GM19463 (cell line): ENCODE data around the gene INPP5A.
"Not testable (repeated sequence)": the region's sequence is repeated elsewhere in the genome, so short reads cannot be mapped to it uniquely, and the experiment has no call there.

ENCODE experiments used
- ATAC-seq: cut with Tn5 transposase; IDR thresholded peaks from one replicate; pipeline ENCODE4 v1.9.1; 2021; ENCODE audit warnings: mild to moderate bottlenecking, moderate library complexity; ENCODE audit not compliant: unreplicated experiment

INPP5A gene

DNA sequence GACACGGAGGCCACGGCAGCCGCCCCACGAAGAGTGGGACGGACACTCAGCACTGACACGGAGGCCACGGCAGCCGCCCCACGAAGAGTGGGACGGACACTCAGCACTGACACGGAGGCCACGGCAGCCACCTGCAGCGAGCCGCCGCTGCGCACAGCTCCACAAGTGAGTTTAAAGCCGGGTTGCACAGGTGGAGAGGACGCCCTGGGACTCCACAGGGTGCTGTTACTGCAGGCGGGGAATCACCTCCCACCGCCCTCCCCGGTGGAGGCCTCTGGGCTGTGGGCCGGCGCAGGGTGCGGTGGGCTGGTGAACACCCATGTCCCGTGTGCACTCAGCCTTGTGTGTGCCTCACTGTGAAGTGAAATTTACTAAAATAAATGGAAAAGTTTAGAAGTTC is 235.2 kb downstream of the INPP5A start:
- not testable (repeated sequence) for ATAC-seq

DNA sequence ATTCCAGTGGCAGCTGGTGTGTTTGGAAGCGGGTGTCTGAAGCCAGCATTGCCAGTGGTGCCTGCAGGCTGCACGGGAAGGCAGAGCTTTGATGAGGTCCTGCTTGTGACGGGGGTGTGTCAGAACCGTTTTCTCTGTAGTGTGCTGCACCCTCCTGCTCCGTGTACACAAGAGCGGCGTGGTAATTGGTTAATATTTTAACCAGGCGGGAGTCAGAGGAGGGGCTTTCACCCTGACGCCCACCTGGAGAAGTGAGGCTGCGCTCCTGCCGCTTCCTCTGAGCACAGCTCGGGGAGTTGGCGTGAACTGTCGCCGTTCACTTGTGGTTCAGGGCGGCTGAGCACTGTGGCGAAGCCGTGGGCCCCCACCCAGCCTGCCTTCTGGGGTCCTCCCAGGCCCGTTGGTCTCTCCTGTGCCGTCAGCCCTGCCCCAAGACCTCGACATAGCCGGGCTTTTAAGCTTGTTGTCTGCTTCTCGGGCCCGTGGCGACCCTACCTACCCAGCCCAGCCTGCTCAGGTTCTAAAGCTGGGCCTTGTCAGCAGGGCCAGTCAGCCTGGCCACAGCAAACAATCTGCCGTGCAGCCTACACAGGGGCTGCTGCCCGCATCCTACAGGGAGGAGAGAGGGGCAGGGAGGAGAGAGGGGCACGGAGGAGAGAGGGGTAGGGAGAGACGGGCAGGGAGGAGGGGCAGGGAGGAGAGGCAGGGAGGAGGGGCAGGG is 236.8 kb downstream of the INPP5A start:
- no peak for ATAC-seq

DNA sequence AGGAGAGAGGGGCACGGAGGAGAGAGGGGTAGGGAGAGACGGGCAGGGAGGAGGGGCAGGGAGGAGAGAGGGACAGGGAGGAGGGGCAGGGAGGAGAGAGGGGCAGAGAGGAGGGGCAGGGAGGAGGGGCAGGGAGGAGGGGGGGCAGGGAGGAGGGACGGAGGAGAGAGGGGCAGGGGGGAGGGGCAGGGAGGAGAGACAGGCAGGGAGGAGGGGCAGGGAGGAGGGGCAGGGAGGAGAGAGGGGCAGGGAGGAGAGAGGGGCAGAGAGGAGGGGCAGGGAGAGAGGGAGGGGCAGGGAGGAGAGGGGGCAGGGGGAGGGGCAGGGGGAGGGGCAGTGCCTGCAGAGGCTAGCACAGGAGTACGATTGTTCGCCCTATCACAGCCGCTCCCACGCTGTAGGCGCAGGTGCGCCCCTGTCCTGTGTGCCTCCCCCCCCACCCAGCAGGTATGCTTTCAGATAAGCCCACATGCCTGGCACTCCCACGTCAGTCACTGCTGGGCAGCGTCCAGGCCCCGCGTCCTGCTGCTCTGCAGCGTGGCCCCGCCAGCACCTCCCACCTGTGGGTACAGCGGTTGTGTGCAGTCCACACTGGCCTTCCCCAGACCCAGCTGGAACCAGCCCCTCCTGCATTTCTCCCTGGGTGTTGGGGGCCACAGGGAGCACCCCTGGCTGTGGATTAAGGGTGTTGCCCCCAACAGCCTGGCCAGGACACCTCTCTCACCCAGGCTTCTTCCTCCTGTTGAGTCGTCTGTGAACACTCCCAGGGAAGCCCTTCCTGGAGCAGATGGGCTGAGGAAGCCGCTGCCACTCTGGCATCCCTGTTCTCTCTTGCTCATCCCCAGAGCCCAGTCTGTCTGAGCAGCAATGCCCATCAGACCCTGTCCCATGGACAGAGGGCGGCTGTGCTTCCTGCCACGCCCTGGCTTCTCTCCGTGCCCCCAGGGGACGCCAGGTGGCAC is 237.6 kb downstream of the INPP5A start:
- ATAC-seq, result no peak

DNA sequence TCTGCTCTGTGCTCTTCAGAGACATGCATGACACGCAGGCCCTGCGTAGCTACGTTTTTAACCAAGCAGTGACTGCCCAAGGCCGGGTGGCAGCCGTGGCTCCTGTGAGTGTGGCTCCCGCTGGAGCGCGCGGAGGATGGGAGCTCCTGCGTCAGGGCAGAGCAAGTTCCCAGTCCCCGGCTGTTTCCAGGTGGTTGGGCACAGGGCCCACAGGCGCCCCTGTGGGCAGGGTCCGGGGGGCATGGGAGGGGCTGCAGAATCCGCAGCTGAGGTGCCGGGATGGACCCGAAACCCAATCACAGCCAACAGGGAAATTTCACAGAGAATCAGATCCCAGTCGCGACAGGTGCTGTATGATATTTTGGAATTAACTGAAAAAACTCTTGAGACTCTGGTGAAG is 238.6 kb downstream of the INPP5A start:
- no peak for ATAC-seq

DNA sequence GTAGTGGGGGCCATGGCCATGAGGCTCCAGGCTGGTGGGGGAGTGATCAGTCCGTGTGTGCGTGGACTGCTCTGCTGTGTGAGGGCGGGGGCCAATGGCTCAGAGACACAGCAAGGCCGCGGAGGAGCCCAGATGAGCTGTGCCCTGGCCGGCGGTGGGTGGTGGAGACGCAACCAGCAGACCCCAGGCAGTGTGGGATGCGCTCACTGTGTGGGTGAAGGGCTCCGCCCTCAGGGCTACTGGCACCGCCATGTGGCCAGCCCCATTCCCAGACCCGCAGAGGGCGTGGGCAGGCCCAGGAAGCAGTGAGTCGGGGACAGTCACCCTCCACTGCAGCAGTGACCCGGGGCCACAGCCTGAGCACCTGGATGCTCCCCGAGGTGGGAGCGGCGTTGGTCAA is 239.2 kb downstream of the INPP5A start:
- ATAC-seq, result no peak

DNA sequence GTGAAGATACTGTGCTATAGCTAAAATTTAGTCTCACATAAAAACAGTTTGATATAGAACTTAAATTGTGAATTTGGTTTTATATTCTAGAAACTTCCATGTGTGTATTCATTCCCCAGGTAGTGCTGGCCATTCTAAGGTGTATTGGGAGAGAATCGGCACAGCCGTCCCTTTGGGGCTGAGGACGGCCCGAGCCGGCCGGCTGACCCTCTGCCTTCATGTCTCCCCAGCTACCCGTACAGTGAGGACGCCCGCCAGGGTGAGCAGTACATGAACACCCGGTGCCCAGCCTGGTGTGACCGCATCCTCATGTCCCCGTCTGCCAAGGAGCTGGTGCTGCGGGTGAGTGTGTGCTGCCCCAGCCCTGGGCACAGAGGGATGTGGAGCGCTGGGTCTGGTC is 239.9 kb downstream of the INPP5A start:
- ATAC-seq, result no peak

DNA sequence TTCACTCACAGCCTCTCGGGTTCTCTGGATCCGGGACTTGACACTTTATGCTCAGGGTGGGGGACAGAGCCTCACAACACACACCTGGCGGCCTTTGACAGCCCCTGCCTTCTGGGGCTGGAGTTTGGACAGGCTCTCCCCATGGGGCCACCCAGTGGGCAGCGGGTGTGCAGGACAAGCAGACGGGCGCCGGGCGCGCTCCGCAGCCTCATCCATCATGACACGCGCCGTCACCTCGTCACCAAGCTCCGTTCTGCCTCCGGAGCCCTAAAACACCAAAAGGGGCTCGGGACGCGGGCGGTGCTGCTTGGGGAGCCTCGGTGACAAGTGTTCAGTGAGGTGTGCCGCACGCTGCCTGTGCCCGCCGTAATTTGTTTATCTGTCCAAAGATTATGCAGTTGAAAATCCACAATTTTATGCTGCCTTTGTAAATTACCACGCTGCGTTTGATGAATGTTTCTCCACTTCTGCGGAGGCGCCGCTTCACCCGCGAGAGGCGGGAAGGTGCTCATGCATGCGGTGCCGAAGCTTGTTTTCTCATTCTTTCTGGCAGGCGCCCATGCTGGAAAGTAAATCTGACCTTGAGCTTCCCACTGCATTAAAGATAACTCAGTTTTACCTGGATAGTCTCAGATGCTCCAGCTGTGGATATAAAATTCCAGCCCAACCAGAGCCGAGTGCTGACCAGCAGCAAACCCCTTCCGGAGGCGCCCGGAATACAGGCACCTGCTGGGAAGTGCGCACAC is 242.1 kb downstream of the INPP5A start:
- ATAC-seq, result no peak

DNA sequence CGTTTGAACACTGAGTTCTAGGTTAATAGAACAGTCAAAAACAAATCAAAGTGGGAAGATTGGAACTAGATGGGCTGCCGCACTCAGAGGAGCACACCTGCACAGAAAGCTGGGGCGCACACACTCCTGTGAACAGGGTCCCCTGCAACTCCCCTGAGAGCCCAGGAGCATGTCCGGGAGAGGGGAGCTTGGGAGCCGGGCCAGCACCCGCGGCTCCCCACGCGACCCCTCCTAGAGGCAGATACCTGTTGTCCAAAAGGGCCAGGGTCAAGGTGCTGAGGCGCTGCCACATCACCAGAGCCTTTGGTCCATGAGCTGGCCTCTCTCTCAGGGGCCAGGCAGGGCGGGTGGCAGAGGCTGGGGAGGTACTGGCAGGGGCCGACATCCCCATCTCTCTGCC is 242.8 kb downstream of the INPP5A start:
- ATAC-seq, result no peak

DNA sequence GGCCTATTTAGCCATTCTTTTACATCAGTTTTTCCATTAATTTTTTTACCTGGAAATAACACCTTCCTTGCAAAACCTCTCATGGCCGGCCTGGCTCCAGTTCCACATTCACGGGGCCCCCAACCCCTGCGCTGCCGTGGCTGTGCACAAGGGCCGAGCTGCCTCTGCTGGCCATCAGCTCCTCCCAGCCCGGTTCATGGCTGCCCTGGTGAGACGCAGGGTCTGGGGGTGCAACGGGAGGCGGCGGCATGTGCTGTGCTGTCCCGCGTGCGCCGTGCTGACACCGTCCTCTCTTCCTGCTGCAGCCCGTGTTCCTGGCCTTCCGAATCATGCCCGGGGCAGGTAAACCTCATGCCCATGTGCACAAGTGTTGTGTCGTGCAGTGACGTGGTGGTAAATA is 244.0 kb downstream of the INPP5A start:
- ATAC-seq, result no peak

DNA sequence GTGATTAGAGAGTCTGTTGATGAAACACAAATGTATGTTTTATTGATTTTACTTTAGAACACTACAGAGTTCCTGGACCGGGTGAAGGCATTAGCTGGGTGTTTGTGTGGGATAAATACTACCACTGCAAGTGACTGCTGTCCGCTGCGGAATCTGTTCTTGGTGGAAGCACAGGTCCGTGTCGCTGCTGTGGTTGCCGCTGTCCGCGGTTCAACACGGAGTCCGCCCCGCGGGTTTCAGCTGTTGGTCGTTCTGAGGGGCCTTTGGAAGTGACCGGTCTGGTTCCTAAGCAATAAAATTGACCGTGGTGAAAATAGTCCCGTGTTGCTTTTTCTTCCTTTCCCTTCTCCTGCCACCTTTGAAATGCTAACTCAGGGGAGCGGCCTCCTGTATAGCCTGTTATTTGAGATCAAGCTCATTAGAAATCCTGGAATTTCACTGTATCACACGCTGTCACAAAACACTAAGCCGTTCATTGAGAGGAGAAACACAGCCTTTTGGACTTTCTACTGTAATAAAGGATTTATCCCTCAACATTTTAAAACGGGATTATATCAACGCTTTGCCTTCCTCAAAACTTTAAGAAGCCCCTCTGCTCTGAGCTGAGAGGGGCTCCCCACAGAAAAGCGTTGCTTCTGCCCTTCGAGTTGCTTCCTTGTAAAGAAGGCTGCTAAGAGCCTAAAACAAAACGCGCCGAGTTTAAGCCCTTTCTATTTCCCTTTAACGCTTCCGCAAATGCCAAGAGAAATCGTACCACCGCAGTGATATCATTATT is 245.8 kb downstream of the INPP5A start:
- ATAC-seq, result no peak

DNA sequence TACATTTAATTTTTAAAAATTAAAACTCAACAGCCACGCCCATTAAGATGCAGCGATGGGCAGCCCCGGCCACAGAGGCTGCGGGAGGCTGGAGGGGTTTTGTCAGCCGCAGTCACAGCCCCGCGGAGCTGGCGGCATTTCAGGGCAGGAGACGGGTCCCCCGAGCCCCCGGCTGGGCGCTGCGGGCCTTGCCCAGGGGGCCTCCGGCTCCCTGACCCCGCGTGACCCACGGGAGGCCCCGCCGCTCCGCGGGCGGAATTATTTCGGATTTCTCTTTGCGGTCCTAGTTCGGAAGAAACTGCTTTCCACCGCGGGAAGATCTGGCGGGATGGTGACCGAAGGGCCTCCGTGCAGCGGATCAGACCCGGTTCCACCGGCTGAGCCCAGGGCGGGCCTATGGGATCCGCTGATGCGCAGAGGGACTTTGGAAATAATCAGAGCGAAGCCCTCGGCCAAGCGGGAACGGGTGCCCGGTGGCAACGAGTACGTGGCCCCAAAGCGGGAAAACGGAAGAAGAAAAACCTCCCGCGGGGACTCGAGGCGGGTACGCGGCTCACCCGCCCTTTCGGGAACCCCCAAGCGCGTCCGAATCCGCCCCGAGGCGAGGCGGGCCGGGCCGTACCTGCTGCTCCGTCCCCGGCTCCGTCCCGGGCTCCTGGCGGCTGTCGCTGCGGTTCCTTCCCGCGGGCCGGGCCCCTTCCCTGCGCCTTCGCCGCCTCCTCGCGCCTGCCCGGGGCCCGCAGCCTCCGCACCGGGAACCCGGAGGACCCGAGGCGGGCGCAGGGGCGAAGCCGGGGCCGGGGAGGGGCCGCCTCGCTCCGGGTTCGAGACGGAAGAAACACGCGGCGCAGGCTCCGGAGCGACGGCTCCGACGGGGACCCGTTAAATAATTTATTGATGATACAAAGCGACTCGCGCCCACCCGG is 246.6 kb downstream of the INPP5A start:
- ATAC-seq, result no peak

DNA sequence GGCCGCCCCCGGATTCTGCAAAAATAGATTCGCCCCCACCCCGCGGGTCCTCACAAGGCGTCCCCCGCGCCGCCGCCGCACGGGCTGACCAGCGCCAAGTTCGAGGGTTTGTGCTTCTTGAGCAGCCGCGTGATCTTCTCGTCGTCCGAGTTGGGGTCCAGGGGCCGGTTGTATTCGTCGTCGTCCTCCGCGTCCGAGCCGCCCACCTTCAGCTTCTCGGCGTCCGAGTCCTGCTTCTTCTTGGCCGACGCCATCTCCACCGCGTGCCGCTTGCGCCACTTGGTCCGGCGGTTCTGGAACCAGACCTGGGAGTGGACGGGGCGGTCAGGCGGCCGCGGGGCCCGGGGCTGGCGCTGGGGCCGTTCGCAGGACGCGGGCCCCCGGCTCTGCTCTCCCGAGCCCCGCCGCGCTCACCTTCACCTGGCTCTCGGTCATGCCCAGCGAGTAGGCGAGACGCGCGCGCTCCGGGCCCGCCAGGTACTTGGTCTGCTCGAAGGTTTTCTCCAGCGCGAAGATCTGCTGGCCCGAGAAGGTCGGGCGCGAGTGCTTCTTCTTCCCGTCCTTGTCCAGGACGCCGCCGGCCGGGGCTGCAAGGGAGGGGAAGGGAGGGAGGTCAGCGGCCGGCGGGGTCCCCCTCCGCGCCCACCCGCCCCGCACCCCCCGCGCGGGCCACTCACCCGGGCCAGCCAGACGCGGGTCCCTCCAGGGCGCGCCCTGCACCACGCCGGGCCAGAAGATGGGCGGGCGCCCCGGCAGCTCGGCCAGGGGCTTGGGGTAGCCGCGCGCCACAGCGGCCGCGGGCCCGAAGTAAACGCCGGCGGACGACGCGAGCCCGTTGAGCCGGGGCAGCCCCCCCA is 247.5 kb downstream of the INPP5A start:
- ATAC-seq, result no peak

DNA sequence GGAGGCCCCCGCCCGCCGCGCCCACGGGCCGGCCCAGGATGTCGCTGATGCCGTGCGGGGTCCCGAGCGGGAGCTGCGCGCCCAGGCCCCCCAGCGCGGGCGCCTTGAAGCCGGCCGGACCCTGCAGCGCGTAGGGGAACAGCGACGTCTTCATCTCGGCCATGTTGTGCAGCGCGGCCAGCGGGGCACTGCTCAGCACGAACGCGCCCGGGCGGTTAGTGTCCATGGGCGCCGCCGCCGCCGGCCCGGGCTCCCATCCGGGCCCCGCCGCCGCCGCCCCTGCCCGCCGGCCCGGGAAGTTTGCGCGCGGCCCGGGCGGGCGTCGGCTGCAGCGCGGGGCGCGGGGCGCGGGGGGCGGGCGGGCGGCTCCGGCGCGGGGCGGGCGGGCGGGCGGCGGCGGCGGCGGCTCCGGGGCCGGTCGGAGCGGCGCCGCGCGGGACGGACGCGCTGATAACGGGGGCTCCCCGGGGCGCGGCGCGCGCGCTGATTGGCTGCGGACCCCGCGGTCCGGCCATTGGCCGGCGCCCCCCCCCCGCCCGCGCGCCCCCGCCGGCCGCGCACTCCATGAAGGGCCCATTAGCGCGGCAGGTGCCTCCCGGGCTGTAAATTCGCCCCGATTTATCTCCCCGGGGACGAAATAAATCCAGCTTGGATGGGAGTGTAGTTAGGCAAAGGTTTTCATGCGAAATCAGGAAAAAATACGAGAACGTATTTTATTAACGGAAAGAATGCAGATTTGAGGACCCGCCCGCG is 248.3 kb downstream of the INPP5A start, which contains the start of gene NKX6-2:
Gene NKX6-2, minus strand, starts transcription at position 425 of the 753 bp plus-strand sequence. Its CDS starts 199 bp downstream, at position 226.
- ATAC-seq, result no peak

DNA sequence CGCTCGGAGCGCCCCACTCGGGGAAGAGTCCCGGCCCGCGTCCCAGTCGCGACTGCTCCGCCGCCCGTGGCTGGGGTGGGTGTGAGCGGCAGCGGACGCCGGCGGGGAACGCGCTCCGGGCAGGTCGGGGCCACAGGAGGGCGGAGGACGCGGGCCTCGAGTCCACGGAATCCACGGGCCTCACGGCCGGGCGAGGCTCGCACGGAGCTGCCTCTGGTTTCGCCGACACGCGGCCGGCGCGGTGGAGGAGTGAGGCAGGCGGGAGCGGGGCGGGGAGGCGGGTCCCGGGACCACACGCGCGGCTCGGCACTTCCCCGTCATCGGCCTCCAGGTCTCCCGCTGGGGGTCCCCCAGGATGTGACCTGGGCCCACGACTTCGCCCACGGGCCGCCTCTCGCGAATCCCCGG is 248.9 kb downstream of the INPP5A start:
- ATAC-seq, result no peak

DNA sequence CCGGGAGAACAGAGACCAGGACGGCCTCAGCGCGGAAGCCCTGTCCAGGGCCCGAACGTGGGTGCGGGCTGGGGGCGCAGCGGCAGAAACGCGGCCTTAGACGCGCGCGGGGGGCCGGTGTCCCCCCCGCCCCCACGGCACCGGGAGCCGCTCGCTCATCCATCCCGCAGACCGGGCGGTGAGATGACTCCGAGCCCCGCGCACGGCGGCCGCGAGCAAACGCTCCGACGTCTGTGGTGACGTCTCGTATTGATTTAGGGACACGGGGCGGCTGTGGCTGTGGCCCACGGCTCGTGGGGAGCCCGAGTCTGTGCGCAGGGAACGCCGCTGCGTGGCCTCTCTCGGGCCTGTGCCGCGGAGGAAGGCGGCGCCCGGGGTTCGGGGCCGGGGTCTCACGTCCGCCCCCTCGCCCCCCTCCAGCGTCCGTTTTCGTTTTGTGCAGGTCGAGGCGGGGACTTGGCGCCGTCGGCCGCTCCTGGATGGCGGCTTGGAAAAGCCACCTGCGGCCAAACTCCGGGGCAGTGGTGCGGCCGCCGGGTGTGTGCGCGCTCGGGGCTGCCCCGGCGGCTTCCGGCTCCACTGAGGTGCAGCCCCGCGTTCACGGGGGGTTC is 249.4 kb downstream of the INPP5A start:
- ATAC-seq, result no peak

DNA sequence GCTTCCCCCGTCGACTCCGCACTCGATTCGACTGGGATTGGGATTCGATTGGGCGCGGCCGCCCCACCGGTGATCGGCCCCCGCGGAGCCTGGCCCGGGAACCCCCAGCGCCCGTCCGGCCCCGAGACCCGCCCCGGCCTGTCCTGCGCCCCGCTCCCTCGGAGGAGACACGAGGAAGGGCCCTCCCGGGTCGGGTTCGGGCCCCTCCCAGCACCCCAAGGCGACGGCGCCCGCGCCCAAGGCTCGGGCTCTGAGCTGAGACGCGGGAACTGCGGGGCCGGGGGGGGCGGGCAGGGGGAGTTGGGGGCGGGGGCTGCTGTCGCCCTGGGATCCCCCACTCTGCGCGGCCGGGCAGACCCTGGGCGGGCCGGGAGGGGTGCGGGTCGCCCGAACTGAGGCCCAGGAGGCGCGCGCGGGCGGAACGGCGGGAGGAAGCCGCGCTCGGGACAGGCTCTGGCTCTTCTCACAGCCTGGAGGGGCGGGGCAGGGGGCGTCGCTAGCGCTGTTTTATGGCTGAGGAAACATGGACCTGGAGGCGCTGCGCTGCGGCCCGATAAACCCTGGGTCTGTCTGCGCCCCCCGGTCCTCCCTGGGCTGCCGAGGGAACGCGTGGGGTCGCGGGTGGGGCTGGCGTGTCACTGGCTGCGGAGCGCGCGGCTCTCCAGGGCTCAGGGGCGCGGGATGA is 250.1 kb downstream of the INPP5A start:
- no peak for ATAC-seq
